Upper lobe of right lung (tissue), 1 donor: ENCODE data around the gene APBB2. TPM values are rescaled to one million over a fixed set of nuclear protein-coding genes. Genes with fewer than 3 reads are reported as not detected.

Experiments
- ATAC-seq: fragments of 200-7000 bp; cut with Tn5 transposase; one replicate; pipeline ENCODE4 v1.9.1; 2020; ENCODE audit warnings: mild to moderate bottlenecking, moderate library complexity
- DNase-seq: peaks from one replicate; pipeline ENCODE4 v3.0.0-alpha.2; 2020
- H3K27ac ChIP-seq: fragments of 200-600 bp; one replicate; pipeline ENCODE4 v1.8.0; 2022
- H3K27me3 ChIP-seq: fragments of 200-600 bp; one replicate; pipeline ENCODE4 v1.8.0; 2022; ENCODE audit warnings: mild to moderate bottlenecking
- H3K36me3 ChIP-seq: fragments of 200-600 bp; one replicate; pipeline ENCODE4 v1.8.0; 2022
- H3K4me1 ChIP-seq: fragments of 200-600 bp; one replicate; pipeline ENCODE4 v1.8.0; 2022
- H3K4me3 ChIP-seq: fragments of 200-600 bp; one replicate; pipeline ENCODE4 v1.8.0; 2022; ENCODE audit warnings: mild to moderate bottlenecking
- H3K9me3 ChIP-seq: fragments of 200-600 bp; one replicate; pipeline ENCODE4 v1.8.0; 2022
- intact Hi-C: fragments of 100-400 bp; cut with DNase I; formaldehyde crosslinking; loops from one replicate; pipeline ENCODE4 v1.11.0; 2022
- total RNA-seq: library from RNA; stranded (reverse); fragmentation: NEBNext Ultra II Directional; extraction: Animal tissue kit (Norgen Biotek cat#: 25700); gene quantifications from one replicate; pipeline ENCODE4 v1.2.1, GENCODE V29; 2021
- TF ChIP-seq, protein P1 (sequence below): fragments of 200-600 bp; IDR thresholded peaks from one replicate; pipeline ENCODE4 v1.8.0; 2022; ENCODE audit warnings: antibody characterized with exemption
- donor health status: DM: no; HTN: yes; CAD: no; lungs with severe emphysema.

APBB2 gene
- total RNA-seq, 1 donor from 2014 or later = 88.2 TPM

DNA sequence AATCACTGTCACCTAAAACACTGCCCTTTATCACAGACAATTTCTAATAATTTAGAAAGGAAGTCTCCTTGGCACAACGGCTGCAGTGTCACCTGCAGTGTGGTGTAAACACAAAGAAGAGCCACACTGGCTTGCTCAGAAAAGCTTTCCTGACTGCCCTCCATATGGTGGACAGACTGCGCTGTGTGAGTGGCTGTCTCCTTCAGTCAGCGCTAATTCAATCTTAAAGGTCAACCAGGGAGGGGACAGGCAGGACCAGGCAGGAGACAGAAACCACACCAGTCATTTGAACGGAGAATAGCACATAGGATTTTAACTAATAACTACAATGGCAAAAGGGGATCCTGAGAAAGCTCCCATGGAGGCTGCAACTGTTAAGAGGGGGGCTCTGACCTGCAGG is 332.5 kb downstream of the APBB2 start:
- Histone ChIP-seq H3K4me1 (no peaks in the 10 kb centered on the region), H3K9me3 (no peaks in the 10 kb centered on the region), H3K27ac (no peak overlapping the region), H3K27me3 (no peaks in the 10 kb centered on the region), H3K36me3 (peaks cover 14% of the 10 kb centered on the region), H3K4me3 (no peak overlapping the region)
- intact Hi-C loops = no loop called here
- TF ChIP-seq, protein P1, sequence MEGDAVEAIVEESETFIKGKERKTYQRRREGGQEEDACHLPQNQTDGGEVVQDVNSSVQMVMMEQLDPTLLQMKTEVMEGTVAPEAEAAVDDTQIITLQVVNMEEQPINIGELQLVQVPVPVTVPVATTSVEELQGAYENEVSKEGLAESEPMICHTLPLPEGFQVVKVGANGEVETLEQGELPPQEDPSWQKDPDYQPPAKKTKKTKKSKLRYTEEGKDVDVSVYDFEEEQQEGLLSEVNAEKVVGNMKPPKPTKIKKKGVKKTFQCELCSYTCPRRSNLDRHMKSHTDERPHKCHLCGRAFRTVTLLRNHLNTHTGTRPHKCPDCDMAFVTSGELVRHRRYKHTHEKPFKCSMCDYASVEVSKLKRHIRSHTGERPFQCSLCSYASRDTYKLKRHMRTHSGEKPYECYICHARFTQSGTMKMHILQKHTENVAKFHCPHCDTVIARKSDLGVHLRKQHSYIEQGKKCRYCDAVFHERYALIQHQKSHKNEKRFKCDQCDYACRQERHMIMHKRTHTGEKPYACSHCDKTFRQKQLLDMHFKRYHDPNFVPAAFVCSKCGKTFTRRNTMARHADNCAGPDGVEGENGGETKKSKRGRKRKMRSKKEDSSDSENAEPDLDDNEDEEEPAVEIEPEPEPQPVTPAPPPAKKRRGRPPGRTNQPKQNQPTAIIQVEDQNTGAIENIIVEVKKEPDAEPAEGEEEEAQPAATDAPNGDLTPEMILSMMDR = no peak
- ATAC-seq (no peak), DNase-seq (no peak)

DNA sequence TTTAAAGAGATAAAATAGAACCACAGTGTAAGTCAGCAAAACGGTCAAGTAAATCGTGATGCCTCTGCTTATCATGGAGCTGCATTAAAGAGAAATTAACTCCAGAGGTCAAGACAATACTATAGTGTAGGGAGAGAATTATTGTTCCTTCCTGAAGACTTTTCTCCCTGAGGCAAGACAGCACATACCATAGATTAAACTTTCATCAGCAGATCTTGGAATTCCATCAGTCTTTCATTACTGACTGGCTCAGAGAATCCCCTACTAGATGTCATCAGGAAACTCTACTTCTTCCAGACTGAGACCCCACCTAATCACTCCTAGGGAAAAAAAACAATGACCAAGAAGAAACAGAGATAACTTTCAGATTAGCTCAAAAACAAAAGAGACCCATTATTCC is 333.2 kb downstream of the APBB2 start:
- no peak overlapping the region for H3K27ac ChIP-seq
- H3K27me3 ChIP-seq = no peaks in the 10 kb centered on the region
- intact Hi-C loops = no loop called here
- H3K9me3 ChIP-seq = no peaks in the 10 kb centered on the region
- no peak for ATAC-seq
- TF ChIP-seq, protein P1 = no peak
- H3K36me3 ChIP-seq = peaks cover 14% of the 10 kb centered on the region
- no peak overlapping the region for H3K4me3 ChIP-seq
- DNase-seq = no peak
- no peaks in the 10 kb centered on the region for H3K4me1 ChIP-seq

DNA sequence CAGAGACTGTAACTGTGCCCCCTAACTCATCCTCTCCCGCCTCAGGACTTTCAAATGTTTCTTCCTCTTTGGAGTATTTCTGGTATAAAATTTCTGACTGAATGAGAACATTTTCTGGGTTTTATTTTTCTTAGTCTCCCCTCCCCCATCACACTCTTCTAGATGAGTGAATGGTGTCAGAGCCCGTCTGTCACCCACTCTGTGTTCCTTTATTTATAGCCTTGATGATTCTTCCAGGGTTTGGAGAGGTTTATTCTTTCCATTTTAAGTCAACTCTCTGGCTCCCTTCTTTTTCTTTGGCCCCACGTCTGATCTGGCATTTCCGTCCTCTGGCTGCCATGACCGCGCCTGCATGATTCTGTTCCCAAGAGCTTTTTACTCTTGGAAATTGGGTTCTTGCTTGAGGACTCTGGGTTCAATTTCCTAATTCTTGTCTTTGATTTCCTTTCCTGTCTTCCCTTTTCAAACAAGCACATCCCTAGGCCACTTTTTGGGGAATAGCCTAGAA is 335.7 kb downstream of the APBB2 start:
- Histone ChIP-seq H3K9me3 (no peaks in the 10 kb centered on the region), H3K36me3 (peaks cover 14% of the 10 kb centered on the region), H3K27me3 (no peaks in the 10 kb centered on the region), H3K27ac (no peak overlapping the region), H3K4me3 (no peak overlapping the region), H3K4me1 (peaks cover 11% of the 10 kb centered on the region)
- TF ChIP-seq, protein P1 = no peak
- intact Hi-C loops = no loop called here
- no peak for DNase-seq
- ATAC-seq = no peak

DNA sequence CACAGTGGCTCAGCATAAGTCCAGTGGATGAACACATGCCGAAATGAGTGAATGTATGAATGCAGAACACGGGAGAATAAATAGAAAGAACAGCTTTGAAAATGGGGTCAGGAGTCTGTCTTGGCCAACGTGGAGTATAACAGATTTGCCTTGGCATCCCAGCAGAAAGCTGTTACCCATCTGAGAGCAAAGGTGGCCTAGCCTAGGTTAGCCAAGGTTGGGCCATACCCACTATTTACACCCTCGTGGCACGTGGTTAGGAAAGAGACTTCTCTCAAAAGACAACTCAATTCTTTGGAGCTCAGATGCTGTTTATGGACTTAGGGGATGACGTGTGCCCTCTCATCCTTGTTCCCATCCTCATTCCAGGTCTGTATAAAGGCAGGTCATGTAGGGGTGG is 337.3 kb downstream of the APBB2 start:
- DNase-seq = no peak
- H3K9me3 ChIP-seq = no peaks in the 10 kb centered on the region
- peaks cover 14% of the 10 kb centered on the region for H3K36me3 ChIP-seq
- peaks cover 11% of the 10 kb centered on the region for H3K4me1 ChIP-seq
- H3K4me3 ChIP-seq = no peak overlapping the region
- no peaks in the 10 kb centered on the region for H3K27me3 ChIP-seq
- intact Hi-C loops = no loop called here
- no peak for ATAC-seq
- H3K27ac ChIP-seq = no peak overlapping the region
- TF ChIP-seq, protein P1 = no peak

DNA sequence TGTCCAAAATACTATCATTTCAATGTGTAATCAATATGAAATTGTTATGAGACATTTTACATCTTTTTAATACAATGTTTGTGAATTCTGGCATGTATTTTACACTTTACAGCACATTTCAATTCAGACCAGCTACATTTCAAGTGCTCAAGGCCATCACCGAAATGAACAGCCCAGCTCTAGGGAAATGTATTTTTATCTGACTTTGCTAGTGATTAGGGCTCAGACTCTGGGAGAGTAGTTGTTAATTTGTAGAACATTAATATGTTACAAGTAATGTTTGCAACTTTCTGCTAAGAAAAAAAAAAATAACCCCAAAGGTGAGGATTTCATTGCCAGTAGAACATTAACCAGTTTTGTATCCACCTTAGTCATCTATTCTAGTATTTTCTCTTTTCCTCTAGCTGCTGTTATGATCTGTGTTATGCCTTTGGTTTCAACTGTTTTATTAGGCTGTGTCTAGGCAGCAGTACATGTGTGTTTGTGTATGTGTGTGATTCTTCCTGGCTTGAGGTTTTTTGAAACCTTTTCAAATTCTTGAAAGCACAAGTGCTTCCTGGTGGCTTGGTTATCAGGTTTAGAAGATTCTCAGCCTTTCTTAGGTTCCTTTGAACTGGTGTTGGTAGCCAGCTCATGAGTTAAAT is 338.7 kb downstream of the APBB2 start:
- Histone ChIP-seq H3K36me3 (peaks cover 8% of the 10 kb centered on the region), H3K27me3 (no peaks in the 10 kb centered on the region), H3K27ac (no peak overlapping the region), H3K9me3 (no peaks in the 10 kb centered on the region), H3K4me3 (no peak overlapping the region), H3K4me1 (peaks cover 11% of the 10 kb centered on the region)
- ATAC-seq (no peak), DNase-seq (no peak)
- TF ChIP-seq, protein P1 = no peak
- intact Hi-C loops = no loop called here
